ENCODE results near the gene CCDC141.

GRCh38 chr2:178858896-178859625 lies 190.9 kb downstream of the CCDC141 start:
- TF ChIP-seq MXI1 (conservative IDR thresholded peaks at IDR 0.05; ENCODE audit: poor library complexity, severe bottlenecking) (no peak), CTCF (IDR thresholded peaks at IDR 0.05; ENCODE audit: poor library complexity, severe bottlenecking) (no peak), EZH2 (IDR thresholded peaks at IDR 0.05; ENCODE audit: borderline replicate concordance, insufficient read depth, low read length, poor library complexity, severe bottlenecking) (no peak), REST (IDR thresholded peaks at IDR 0.05; ENCODE audit: borderline replicate concordance) (no peak), POLR2AphosphoS5 (IDR thresholded peaks at IDR 0.05) (no peak), EP300 (conservative IDR thresholded peaks at IDR 0.05; ENCODE audit: poor library complexity, severe bottlenecking) (no peak), RAD21 (conservative IDR thresholded peaks at IDR 0.05) (no peak), TAF1 (IDR thresholded peaks at IDR 0.05; ENCODE audit: low read depth) (no peak)

All from neural cell (in vitro differentiated cells).